Osteocyte (in vitro differentiated cells): Measurements from ENCODE around the gene TACSTD2. TPM values are rescaled to one million over a fixed set of nuclear protein-coding genes. Genes with fewer than 3 reads are reported as not detected.
A peak's percentile ranks its signal among the peaks of the same experiment; 100 is the strongest.
"Not testable (repeated sequence)": the region's sequence is repeated elsewhere in the genome, so short reads cannot be mapped to it uniquely, and the experiment has no call there.

Experiments used
- DNase-seq: peaks from one replicate; pipeline ENCODE4 v3.0.0; 2021; ENCODE audit warnings: mixed read lengths; ENCODE audit not compliant: unreplicated experiment; ENCODE audit errors: extremely low spot score
- H3K27ac Mint-ChIP-seq: one replicate; pipeline ENCODE4 v1.8.0; 2021; ENCODE audit warnings: mild to moderate bottlenecking, mixed read lengths; ENCODE audit not compliant: unreplicated experiment
- H3K27me3 Mint-ChIP-seq: one replicate; pipeline ENCODE4 v1.8.0; 2021; ENCODE audit warnings: mixed read lengths; ENCODE audit not compliant: unreplicated experiment
- H3K36me3 Mint-ChIP-seq: one replicate; pipeline ENCODE4 v1.8.0; 2021; ENCODE audit warnings: mixed read lengths; ENCODE audit not compliant: unreplicated experiment
- H3K4me1 Mint-ChIP-seq: one replicate; pipeline ENCODE4 v1.8.0; 2021; ENCODE audit warnings: mixed read lengths; ENCODE audit not compliant: unreplicated experiment
- H3K4me3 Mint-ChIP-seq: one replicate; pipeline ENCODE4 v1.8.0; 2021; ENCODE audit warnings: mild to moderate bottlenecking, moderate library complexity, mixed read lengths; ENCODE audit not compliant: unreplicated experiment
- H3K9me3 Mint-ChIP-seq: one replicate; pipeline ENCODE4 v1.8.0; 2021; ENCODE audit warnings: mixed read lengths; ENCODE audit not compliant: unreplicated experiment
- CTCF ChIP-seq: fragments of 200-600 bp; sonication (generic); IDR thresholded peaks from 2 replicates; pipeline ENCODE4 v1.5.0; 2021; ENCODE audit warnings: antibody characterized with exemption, mild to moderate bottlenecking, moderate library complexity
- long read RNA-seq: library from polyadenylated mRNA; unstranded; transcript quantifications from one replicate; pipeline ENCODE4 v2.0.0, GENCODE V29; 2021
- total RNA-seq: library from RNA; stranded (reverse); gene quantifications from 2 replicates; pipeline ENCODE4 v1.2.1, GENCODE V29; 2021

The TACSTD2 gene
- not detected in 2 replicates for total RNA-seq
- long read RNA-seq, result 0 reads

GRCh38 chr1:58576727-58577653, at the start of gene TACSTD2:
TACSTD2 (minus strand) TSS chr1:58577252; CDS start chr1:58577156, 96 bp downstream.
- peaks cover 56% of the 10 kb centered on the region for H3K27me3 Mint-ChIP-seq
- no peaks in the 10 kb centered on the region for H3K4me1 Mint-ChIP-seq
- no peak for TF ChIP-seq CTCF
- no peaks in the 10 kb centered on the region for H3K9me3 Mint-ChIP-seq
- H3K36me3 Mint-ChIP-seq, result no peaks in the 10 kb centered on the region
- H3K27ac Mint-ChIP-seq, result no peak within 1 kb of the TSS
- no peak for DNase-seq
- H3K4me3 Mint-ChIP-seq, result peak within 1 kb of the TSS; percentile 57

- H3K4me1 Mint-ChIP-seq, result no peaks in the 10 kb centered on the region
- DNase-seq, result no peak
- TF ChIP-seq CTCF, result no peak
- no peaks in the 10 kb centered on the region for H3K36me3 Mint-ChIP-seq
- H3K27ac Mint-ChIP-seq, result no peak overlapping the region
- peaks cover 14% of the 10 kb centered on the region for H3K27me3 Mint-ChIP-seq
- no peaks in the 10 kb centered on the region for H3K9me3 Mint-ChIP-seq
- no peak overlapping the region for H3K4me3 Mint-ChIP-seq
Measured at GRCh38 chr1:58626293-58626692, 49.2 kb upstream of the TACSTD2 start.

GRCh38 chr1:58623259-58623658, 46.2 kb upstream of the TACSTD2 start:
- H3K9me3 Mint-ChIP-seq, H3K27ac Mint-ChIP-seq, DNase-seq, H3K36me3 Mint-ChIP-seq, H3K4me1 Mint-ChIP-seq, H3K4me3 Mint-ChIP-seq, H3K27me3 Mint-ChIP-seq: not testable (repeated sequence)

- no peak overlapping the region for H3K27ac Mint-ChIP-seq
- H3K4me1 Mint-ChIP-seq, result peaks cover 5% of the 10 kb centered on the region
- peaks cover 4% of the 10 kb centered on the region for H3K27me3 Mint-ChIP-seq
- H3K4me3 Mint-ChIP-seq, result no peak overlapping the region
- no peaks in the 10 kb centered on the region for H3K9me3 Mint-ChIP-seq
- TF ChIP-seq CTCF, result no peak
- no peaks in the 10 kb centered on the region for H3K36me3 Mint-ChIP-seq
- no peak for DNase-seq
Measured at GRCh38 chr1:58622571-58622970, 45.5 kb upstream of the TACSTD2 start.

GRCh38 chr1:58621391-58621790, 44.3 kb upstream of the TACSTD2 start:
- TF ChIP-seq CTCF, result no peak
- Mint-ChIP-seq H3K9me3 (no peaks in the 10 kb centered on the region), H3K4me3 (no peak overlapping the region), H3K27ac (no peak overlapping the region), H3K36me3 (no peaks in the 10 kb centered on the region), H3K27me3 (peaks cover 4% of the 10 kb centered on the region), H3K4me1 (peaks cover 5% of the 10 kb centered on the region)
- no peak for DNase-seq
